Chondrocyte (in vitro differentiated cells): Measurements from ENCODE around the gene GJB6. TPM values are rescaled to one million over a fixed set of nuclear protein-coding genes. Genes with fewer than 3 reads are reported as not detected.

ENCODE experiments used
- DNase-seq: peaks from one replicate; pipeline ENCODE4 v3.0.0; 2021; ENCODE audit warnings: mixed read lengths, low spot score
- H3K27ac Mint-ChIP-seq: one replicate; pipeline ENCODE4 v1.8.0; 2021; ENCODE audit warnings: mild to moderate bottlenecking, moderate library complexity, mixed read lengths; ENCODE audit not compliant: unreplicated experiment
- H3K27me3 Mint-ChIP-seq: 2 replicates; pipeline ENCODE4 v1.8.0; 2021; ENCODE audit warnings: low read depth, mixed read lengths
- H3K36me3 Mint-ChIP-seq: 2 replicates; pipeline ENCODE4 v1.8.0; 2021; ENCODE audit warnings: low read depth, mixed read lengths
- H3K4me1 Mint-ChIP-seq: 2 replicates; pipeline ENCODE4 v1.8.0; 2021; ENCODE audit warnings: low read depth, mild to moderate bottlenecking, mixed read lengths
- H3K4me3 Mint-ChIP-seq: one replicate; pipeline ENCODE4 v1.8.0; 2021; ENCODE audit warnings: mild to moderate bottlenecking, moderate library complexity, mixed read lengths; ENCODE audit not compliant: unreplicated experiment
- H3K9me3 Mint-ChIP-seq: 2 replicates; pipeline ENCODE4 v1.8.0; 2021; ENCODE audit warnings: low read depth, mixed read lengths
- total RNA-seq: library from RNA; stranded (reverse); gene quantifications from 3 replicates; pipeline ENCODE4 v1.2.1, GENCODE V29; 2021
- TF ChIP-seq, protein P1 (sequence below): fragments of 200-600 bp; sonication (generic); IDR thresholded peaks from 2 replicates; pipeline ENCODE4 v1.5.0; 2021; ENCODE audit warnings: antibody characterized with exemption, mild to moderate bottlenecking, moderate library complexity

GJB6 gene
- total RNA-seq, 1 donor from 2014 or later = not detected

GRCh38 chr13:20186771-20187170, 45.3 kb downstream of the GJB6 start:
- H3K4me3 Mint-ChIP-seq = no peak overlapping the region
- peaks cover 42% of the 10 kb centered on the region for H3K27me3 Mint-ChIP-seq
- no peak for DNase-seq
- H3K4me1 Mint-ChIP-seq = no peaks in the 10 kb centered on the region
- no peak overlapping the region for H3K27ac Mint-ChIP-seq
- H3K36me3 Mint-ChIP-seq = peaks cover 3% of the 10 kb centered on the region
- H3K9me3 Mint-ChIP-seq = no peaks in the 10 kb centered on the region
- TF ChIP-seq, protein P1, sequence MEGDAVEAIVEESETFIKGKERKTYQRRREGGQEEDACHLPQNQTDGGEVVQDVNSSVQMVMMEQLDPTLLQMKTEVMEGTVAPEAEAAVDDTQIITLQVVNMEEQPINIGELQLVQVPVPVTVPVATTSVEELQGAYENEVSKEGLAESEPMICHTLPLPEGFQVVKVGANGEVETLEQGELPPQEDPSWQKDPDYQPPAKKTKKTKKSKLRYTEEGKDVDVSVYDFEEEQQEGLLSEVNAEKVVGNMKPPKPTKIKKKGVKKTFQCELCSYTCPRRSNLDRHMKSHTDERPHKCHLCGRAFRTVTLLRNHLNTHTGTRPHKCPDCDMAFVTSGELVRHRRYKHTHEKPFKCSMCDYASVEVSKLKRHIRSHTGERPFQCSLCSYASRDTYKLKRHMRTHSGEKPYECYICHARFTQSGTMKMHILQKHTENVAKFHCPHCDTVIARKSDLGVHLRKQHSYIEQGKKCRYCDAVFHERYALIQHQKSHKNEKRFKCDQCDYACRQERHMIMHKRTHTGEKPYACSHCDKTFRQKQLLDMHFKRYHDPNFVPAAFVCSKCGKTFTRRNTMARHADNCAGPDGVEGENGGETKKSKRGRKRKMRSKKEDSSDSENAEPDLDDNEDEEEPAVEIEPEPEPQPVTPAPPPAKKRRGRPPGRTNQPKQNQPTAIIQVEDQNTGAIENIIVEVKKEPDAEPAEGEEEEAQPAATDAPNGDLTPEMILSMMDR = no peak

DNA sequence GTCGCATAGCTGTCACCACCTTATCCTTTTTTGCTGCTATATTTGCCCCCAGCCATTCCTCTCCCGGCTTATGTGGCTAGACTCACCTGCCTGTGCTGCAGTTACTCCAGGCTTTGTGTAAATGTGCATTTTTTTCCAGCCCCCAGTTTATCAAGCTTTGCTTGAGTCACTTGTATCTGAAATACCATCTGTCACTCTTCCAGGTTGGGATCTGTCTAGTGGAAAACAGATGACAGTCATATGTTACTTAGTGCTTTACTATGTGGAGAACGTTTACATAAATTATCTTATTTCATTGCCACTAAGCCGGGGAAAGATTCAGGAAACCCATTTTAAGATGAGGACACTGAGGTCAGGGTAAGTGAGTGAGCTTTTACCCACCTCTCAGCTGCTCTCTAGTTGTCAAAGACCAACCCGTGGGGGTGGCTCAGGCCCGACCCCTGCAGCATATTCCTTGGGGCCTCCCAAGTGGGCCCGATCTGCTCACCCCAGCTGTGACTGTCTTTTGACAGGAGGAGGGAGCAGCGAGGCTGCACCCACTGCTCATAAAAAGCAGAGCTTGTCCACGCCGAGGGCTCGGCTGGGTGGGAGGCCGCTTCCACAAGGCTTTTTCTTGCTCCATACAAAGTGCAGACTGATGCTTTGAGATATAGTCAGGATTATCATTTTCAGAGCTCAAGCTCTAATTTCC, 46.6 kb downstream of the GJB6 start:
- no peaks in the 10 kb centered on the region for H3K4me1 Mint-ChIP-seq
- H3K27ac Mint-ChIP-seq = no peak overlapping the region
- DNase-seq = no peak
- H3K36me3 Mint-ChIP-seq = peaks cover 3% of the 10 kb centered on the region
- TF ChIP-seq, protein P1 = no peak
- H3K27me3 Mint-ChIP-seq = peaks cover 44% of the 10 kb centered on the region
- no peak overlapping the region for H3K4me3 Mint-ChIP-seq
- H3K9me3 Mint-ChIP-seq = no peaks in the 10 kb centered on the region

- no peaks in the 10 kb centered on the region for H3K9me3 Mint-ChIP-seq
- H3K36me3 Mint-ChIP-seq = no peaks in the 10 kb centered on the region
- no peak overlapping the region for H3K4me3 Mint-ChIP-seq
- peaks cover 54% of the 10 kb centered on the region for H3K27me3 Mint-ChIP-seq
- TF ChIP-seq, protein P1 = peak; percentile 93
- no peaks in the 10 kb centered on the region for H3K4me1 Mint-ChIP-seq
- H3K27ac Mint-ChIP-seq = no peak overlapping the region
- no peak for DNase-seq
Observed at GRCh38 chr13:20182231-20182846, 49.8 kb downstream of the GJB6 start.

- DNase-seq = no peak
- Mint-ChIP-seq H3K4me3 (no peak overlapping the region), H3K4me1 (no peaks in the 10 kb centered on the region), H3K36me3 (no peaks in the 10 kb centered on the region), H3K27ac (no peak overlapping the region), H3K9me3 (no peaks in the 10 kb centered on the region), H3K27me3 (peaks cover 51% of the 10 kb centered on the region)
- TF ChIP-seq, protein P1 = no peak
Observed at GRCh38 chr13:20181188-20181587, 50.9 kb downstream of the GJB6 start.

DNA sequence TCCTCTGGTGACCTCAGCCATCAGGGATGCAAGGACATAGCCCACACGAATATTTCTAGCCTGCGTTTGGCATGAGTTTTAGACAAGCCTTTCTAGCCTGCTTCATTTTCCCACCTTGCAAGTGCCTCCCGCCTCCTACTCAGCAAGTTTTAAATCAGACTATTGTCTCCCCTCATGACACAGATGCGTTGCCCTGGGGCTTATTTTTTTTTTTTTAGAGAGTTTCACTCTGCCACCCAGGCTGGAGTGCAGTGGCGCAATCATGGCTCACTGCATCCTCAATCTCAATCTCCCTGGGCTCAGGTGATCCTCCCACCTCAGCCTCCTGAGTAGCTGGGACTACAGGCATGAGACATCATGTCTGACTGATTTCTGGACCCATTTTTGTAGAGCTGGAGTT, 54.0 kb downstream of the GJB6 start:
- Mint-ChIP-seq H3K27me3 (peaks cover 35% of the 10 kb centered on the region), H3K4me3 (no peak overlapping the region), H3K4me1 (peaks cover 10% of the 10 kb centered on the region), H3K27ac (no peak overlapping the region), H3K36me3 (no peaks in the 10 kb centered on the region), H3K9me3 (no peaks in the 10 kb centered on the region)
- DNase-seq = no peak
- TF ChIP-seq, protein P1 = no peak
